HG02678 (cell line): ENCODE measurements around the gene PCDHA8.
"Not testable (repeated sequence)": the region's sequence is repeated elsewhere in the genome, so short reads cannot be mapped to it uniquely, and the experiment has no call there.

Experiments used
- ATAC-seq: cut with Tn5 transposase; IDR thresholded peaks from one replicate; pipeline ENCODE4 v1.9.1; 2021; ENCODE audit warnings: mild to moderate bottlenecking, moderate library complexity; ENCODE audit not compliant: unreplicated experiment

The PCDHA8 gene

DNA sequence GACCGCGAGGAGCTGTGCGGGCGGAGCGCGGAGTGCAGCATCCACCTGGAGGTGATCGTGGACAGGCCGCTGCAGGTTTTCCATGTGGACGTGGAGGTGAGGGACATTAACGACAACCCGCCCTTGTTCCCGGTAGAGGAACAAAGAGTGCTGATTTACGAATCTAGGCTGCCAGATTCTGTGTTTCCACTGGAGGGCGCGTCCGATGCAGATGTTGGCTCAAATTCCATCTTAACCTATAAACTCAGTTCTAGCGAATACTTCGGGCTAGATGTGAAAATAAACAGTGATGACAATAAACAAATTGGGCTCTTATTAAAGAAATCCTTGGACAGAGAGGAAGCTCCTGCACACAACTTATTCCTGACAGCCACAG lies 12.6 kb upstream of the PCDHA8 start:
- ATAC-seq = no peak

DNA sequence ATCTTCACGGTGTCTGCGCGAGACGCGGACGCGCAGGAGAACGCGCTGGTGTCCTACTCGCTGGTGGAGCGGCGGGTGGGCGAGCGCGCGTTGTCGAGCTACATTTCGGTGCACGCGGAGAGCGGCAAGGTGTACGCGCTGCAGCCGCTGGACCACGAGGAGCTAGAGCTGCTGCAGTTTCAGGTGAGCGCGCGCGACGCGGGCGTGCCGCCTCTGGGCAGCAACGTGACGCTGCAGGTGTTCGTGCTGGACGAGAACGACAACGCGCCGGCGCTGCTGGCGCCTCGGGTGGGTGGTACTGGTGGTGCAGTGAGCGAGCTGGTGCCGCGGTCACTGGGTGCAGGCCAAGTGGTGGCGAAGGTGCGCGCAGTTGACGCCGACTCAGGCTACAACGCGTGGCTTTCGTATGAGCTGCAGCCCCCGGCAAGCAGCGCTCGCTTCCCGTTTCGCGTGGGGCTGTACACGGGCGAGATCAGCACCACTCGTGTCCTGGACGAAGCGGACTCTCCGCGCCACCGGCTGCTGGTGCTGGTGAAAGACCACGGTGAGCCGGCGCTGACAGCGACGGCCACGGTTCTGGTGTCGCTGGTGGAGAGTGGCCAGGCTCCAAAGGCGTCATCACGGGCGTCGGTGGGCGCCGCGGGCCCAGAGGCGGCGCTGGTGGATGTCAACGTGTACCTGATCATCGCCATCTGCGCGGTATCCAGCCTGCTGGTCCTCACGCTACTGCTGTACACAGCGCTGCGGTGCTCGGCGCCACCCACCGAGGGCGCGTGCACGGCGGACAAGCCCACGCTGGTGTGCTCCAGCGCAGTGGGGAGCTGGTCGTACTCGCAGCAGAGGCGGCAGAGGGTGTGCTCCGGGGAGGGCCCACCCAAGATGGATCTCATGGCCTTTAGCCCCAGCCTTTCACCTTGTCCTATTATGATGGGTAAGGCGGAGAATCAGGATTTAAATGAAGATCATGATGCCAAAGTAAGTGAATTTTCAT lies 11.2 kb upstream of the PCDHA8 start:
- ATAC-seq = not testable (repeated sequence)

DNA sequence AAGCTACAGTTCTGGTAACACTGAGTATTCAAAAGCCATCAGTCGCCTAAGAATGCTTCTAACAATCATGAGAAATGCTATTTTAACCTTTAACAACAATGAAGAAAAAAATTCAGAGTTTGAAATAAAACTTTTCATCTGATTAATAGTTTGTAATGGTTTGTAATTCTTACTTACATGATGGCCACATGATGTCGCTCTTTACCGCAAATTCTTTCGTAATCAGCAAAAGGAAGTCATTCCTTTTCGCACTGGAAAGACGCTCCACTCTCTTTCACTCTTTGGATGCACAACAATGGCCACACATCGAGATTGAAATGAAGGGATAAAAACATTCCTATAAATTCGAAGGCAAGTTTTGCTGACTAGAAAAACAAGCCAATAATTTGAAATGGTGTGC lies 7.0 kb upstream of the PCDHA8 start, which contains the start of gene PCDHA7:
Gene PCDHA7 (plus strand): TSS at position 277 of the 400 bp plus-strand sequence. CDS start 115 bp downstream, at position 392.
- no peak for ATAC-seq

DNA sequence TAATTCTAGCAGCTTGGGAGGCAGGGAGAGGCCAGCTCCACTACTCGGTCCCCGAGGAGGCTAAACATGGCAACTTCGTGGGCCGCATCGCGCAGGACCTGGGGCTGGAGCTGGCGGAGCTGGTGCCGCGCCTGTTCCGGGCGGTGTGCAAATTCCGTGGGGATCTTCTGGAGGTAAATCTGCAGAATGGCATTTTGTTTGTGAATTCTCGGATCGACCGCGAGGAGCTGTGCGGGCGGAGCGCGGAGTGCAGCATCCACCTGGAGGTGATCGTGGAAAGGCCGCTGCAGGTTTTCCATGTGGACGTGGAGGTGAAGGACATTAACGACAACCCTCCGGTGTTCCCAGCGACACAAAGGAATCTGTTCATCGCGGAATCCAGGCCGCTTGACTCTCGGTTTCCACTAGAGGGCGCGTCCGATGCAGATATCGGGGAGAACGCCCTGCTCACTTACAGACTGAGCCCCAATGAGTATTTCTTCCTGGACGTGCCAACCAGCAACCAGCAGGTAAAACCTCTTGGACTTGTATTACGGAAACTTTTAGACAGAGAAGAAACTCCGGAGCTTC lies 6.5 kb upstream of the PCDHA8 start:
- ATAC-seq = not testable (repeated sequence)

DNA sequence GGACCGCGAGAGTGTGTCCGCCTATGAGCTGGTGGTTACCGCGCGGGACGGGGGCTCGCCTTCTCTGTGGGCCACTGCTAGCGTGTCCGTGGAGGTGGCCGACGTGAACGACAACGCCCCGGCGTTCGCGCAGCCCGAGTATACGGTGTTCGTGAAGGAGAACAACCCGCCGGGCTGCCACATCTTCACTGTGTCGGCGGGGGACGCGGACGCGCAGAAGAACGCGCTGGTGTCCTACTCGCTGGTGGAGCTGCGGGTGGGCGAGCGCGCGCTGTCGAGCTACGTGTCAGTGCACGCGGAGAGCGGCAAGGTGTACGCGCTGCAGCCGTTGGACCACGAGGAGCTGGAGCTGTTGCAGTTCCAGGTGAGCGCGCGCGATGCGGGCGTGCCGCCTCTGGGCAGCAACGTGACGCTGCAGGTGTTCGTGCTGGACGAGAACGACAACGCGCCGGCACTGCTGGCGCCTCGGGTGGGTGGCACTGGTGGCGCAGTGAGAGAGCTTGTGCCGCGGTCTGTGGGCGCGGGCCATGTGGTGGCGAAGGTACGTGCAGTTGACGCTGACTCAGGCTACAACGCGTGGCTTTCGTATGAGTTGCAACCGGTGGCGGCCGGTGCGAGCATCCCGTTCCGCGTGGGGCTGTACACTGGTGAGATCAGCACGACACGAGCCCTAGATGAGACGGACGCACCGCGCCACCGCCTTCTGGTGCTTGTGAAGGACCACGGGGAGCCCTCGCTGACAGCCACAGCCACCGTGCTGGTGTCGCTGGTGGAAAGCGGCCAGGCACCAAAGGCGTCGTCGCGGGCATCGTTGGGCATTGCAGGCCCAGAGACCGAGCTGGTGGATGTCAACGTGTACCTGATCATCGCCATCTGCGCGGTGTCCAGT lies 5.1 kb upstream of the PCDHA8 start:
- ATAC-seq = no peak

DNA sequence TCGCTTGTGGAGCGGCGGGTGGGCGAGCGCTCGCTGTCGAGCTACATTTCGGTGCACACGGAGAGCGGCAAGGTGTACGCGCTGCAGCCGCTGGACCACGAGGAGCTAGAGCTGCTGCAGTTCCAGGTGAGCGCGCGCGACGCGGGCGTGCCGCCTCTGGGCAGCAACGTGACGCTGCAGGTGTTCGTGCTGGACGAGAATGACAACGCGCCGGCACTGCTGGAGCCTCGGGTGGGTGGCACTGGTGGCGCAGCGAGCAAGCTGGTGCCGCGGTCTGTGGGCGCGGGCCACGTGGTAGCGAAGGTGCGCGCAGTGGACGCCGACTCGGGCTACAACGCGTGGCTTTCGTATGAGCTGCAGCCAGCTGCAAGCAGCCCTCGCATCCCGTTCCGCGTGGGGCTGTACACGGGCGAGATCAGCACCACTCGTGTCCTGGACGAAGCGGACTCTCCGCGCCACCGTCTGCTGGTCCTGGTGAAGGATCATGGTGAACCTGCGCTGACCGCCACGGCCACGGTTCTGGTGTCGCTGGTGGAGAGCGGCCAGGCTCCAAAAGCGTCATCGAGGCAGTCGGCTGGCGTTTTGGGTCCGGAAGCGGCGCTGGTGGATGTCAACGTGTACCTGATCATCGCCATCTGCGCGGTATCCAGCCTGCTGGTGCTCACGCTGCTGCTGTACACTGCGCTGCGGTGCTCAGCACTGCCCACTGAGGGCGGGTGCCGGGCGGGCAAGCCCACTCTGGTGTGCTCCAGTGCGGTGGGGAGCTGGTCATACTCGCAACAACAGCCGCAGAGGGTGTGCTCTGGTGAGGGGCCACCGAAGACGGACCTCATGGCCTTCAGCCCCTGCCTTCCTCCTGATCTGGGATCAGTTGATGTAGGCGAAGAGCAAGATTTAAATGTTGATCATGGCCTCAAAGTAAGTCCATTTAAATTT lies 2.1 kb downstream of the PCDHA8 start:
- no peak for ATAC-seq

DNA sequence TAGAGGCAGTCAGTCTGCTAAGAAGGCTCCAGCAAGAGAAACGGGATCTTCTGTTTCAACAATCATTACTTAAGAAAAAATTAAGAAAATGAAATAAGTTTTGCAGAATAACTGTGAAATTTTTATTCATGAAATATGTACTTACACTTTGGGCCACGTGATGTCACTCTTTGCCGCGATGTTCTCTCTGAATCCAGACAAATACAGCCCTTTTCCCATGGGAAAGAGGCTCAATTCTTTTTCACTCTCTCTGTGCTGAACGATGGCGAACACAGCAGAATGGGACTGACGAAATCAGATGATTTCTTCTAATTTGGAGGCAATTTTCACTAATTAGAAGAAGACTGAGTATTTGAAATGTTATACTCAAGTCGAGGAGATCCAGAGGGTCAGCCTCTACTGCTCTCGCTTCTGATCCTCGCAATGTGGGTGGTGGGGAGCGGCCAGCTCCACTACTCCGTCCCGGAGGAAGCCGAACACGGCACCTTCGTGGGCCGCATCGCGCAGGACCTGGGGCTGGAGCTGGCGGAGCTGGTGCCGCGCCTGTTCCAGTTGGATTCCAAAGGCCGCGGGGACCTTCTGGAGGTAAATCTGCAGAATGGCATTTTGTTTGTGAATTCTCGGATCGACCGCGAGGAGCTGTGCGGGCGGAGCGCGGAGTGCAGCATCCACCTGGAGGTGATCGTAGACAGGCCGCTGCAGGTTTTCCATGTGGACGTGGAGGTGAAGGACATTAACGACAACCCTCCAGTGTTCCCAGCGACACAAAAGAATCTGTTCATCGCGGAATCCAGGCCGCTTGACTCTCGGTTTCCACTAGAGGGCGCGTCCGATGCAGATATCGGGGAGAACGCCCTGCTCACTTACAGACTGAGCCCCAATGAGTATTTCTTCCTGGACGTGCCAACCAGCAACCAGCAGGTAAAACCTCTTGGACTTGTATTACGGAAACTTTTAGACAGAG lies 7.4 kb downstream of the PCDHA8 start, which contains the start of gene PCDHA9:
Gene PCDHA9 (plus strand): TSS at position 244 of the 964 bp plus-strand sequence. CDS start 114 bp downstream, at position 358.
- ATAC-seq = not testable (repeated sequence)

DNA sequence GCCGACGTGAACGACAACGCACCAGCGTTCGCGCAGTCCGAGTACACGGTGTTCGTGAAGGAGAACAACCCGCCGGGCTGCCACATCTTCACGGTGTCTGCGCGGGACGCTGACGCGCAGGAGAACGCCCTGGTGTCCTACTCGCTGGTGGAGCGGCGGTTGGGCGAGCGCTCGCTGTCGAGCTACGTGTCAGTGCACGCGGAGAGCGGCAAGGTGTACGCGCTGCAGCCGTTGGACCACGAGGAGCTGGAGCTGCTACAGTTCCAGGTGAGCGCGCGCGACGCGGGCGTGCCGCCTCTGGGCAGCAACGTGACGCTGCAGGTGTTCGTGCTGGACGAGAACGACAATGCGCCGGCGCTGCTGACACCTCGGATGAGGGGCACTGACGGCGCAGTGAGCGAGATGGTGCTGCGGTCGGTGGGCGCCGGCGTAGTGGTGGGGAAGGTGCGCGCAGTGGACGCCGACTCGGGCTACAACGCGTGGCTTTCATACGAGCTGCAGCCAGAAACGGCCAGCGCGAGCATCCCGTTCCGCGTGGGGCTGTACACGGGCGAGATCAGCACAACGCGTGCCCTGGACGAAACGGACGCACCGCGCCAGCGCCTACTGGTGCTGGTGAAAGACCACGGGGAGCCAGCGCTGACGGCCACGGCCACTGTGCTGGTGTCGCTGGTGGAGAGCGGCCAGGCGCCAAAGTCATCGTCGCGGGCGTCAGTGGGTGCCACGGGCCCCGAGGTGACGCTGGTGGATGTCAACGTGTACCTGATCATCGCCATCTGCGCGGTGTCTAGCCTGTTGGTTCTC lies 9.0 kb downstream of the PCDHA8 start:
- not testable (repeated sequence) for ATAC-seq

DNA sequence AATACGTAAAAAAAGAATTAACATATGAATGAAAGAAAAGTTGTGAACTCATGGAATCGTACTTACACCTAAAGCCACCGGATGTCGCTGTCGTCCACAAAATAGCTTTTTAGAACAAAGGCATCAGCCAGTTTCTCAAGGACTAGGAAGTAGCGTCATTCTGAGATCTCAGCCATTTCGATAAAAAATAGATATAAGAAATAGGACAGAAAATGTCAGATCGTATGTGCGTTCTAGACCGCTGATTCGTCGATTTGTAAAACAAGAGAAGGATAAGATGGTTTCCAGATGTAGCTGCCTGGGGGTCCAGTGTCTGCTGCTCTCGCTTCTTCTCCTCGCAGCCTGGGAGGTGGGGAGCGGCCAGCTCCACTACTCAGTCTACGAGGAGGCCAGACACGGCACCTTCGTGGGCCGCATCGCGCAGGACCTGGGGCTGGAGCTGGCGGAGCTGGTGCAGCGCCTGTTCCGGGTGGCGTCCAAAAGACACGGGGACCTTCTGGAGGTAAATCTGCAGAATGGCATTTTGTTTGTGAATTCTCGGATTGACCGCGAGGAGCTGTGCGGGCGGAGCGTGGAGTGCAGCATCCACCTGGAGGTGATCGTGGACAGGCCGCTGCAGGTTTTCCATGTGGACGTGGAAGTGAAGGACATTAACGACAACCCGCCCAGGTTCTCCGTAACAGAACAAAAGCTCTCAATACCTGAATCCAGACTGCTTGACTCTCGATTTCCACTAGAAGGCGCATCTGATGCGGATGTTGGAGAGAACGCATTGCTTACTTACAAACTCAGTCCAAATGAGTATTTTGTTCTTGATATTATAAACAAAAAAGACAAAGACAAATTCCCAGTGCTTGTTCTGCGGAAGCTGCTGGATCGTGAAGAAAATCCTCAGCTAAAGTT lies 15.0 kb downstream of the PCDHA8 start, which contains the start of gene PCDHA10:
Gene PCDHA10 (plus strand): TSS at position 126 of the 903 bp plus-strand sequence. CDS start 152 bp downstream, at position 278.
- ATAC-seq = no peak

DNA sequence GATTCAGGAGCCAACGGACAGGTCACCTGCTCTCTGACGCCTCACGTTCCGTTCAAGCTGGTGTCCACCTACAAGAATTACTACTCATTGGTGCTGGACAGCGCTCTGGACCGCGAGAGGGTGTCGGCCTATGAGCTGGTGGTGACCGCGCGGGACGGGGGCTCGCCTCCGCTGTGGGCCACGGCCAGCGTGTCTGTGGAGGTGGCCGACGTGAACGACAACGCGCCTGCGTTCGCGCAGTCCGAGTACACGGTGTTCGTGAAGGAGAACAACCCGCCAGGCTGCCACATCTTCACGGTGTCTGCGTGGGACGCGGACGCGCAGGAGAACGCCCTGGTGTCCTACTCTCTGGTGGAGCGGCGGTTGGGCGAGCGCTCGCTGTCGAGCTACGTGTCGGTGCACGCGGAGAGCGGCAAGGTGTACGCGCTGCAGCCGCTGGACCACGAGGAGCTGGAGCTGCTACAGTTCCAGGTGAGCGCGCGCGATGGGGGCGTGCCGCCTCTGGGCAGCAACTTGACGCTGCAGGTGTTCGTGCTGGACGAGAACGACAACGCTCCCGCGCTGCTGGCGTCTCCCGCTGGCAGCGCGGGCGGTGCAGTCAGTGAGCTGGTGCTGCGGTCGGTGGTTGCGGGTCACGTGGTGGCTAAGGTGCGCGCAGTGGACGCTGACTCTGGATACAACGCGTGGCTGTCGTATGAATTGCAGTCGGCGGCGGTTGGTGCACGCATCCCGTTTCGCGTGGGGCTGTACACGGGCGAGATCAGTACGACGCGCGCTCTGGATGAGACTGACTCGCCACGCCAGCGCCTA lies 16.4 kb downstream of the PCDHA8 start:
- ATAC-seq = no peak

DNA sequence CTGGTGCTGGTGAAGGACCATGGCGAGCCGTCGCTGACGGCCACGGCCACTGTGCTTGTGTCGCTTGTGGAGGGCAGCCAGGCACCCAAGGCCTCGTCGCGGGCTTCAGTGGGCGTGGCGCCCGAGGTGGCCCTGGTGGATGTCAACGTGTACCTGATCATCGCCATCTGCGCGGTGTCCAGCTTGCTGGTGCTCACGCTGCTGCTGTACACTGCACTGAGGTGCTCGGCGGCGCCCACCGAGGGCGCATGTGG lies 16.9 kb downstream of the PCDHA8 start:
- ATAC-seq = no peak

DNA sequence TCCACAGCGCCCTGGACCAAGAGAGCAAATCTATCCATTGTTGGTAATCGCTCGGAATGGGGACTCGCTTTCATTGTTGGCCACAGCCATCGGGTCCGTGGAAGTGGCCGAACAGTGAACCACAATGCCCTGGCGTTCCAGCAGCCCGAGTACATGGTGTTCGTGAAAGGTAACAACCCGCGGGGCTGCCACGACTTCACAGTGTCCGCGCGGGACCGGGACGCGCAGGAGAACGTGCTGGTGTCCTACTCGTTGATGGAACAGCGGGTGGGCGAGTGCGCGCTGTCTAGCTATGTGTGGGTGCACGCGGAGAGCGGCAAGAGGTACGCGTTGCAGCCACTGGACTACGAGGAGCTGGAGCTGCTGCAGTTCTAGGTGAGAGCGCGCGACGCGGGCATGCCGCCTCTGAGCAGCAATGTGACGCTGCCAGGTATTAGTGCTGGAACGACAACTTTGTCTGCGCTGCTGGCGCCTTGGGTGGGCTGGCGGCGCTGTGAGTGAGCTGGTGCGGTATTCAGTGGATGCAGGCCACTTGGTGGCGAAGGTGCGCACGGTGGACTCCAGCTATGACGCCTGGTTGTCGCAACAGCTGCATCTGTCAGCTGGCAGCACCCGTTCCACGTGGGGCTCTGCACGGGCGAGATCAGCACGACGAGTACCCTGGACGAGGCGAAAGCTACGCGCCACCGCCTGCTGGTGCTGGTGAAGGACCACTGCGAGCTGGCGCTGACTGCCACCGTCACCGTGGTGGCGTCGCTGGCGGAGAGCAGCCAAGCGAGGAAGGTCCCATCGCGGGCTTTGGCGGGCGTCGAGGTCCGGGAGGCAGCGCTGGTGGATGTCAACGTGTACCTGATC lies 21.7 kb downstream of the PCDHA8 start:
- ATAC-seq = no peak

DNA sequence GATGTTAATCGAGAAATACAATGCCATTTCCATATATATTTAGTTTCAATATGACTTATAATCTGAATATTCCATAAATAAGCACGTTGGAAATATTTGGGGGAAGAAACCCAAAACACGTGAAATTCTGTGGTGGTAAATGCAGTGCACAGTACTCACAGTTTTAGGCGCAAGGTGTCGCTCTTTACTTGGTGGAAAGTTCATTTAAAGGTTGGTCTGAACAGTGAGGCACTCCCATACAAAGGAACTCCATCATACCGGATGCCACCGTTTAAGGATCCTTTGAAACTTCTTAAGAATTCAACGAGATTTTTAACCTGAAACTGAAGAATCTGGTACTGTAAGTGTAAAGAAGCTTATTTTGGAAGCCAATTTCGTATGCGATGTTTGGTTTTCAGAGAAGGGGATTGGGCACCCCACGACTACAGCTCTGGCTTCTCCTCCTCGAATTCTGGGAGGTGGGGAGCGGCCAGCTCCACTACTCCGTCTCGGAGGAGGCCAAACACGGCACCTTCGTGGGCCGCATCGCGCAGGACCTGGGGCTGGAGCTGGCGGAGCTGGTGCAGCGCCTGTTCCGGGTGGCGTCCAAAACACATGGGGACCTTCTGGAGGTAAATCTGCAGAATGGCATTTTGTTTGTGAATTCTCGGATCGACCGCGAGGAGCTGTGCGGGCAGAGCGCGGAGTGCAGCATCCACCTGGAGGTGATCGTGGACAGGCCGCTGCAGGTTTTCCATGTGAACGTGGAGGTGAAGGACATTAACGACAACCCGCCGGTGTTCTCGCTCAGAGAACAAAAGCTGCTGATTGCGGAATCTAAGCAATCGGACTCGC lies 28.0 kb downstream of the PCDHA8 start, which contains the start of gene PCDHA11:
Gene PCDHA11 (plus strand): TSS at position 237 of the 834 bp plus-strand sequence. CDS start 147 bp downstream, at position 384.
- ATAC-seq = no peak

DNA sequence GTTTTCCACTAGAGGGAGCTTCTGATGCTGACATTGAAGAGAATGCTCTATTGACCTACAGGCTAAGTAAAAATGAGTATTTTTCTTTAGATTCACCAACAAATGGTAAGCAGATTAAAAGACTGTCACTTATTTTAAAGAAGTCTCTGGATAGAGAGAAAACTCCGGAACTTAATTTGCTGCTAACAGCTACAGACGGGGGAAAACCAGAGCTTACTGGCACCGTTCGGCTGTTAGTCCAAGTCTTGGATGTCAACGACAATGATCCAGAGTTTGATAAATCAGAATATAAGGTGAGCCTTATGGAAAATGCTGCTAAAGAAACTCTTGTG lies 28.5 kb downstream of the PCDHA8 start:
- ATAC-seq = no peak
